Activated CD8-positive, alpha-beta T cell treated with anti-CD3 and anti-CD28 coated beads, Interleukin-2, amount 10 ng/mL, durations not matched to agents 7 days and 5 days (primary cell): ENCODE results near the gene DRC1. TPM values are rescaled to one million over a fixed set of nuclear protein-coding genes. Genes with fewer than 3 reads are reported as not detected.

Experiments
- total RNA-seq, 2 experiments: library from RNA; stranded (reverse); gene quantifications; one replicate each; pipeline ENCODE4 v1.2.3, GENCODE V29; 2021

Gene DRC1
- total RNA-seq, 2 experiments from 2014 or later: not detected

Other genes starting within 250 kb of the DRC1 start
- gene GAREM2, start 228.8 kb upstream of the DRC1 start, total RNA-seq: 1 to 10 TPM; 2.8 to 5.5 TPM
- gene HADHA, start 157.3 kb upstream of the DRC1 start, total RNA-seq: 100 to 1,000 TPM; 119 to 124 TPM
- 10 to 100 TPM; 59.1 to 63.5 TPM for gene HADHB, start 157.0 kb upstream of the DRC1 start, total RNA-seq
- 10 to 100 TPM; 36.8 to 37.6 TPM for gene SELENOI, start 55.8 kb upstream of the DRC1 start, total RNA-seq
- gene ADGRF3, start 55.1 kb upstream of the DRC1 start, total RNA-seq: 1 to 10 TPM; 5.8 TPM
- gene OTOF, start 76.2 kb downstream of the DRC1 start, total RNA-seq: 10 to 100 TPM; 17.2 to 19.9 TPM
- gene CIB4, start 239.4 kb downstream of the DRC1 start, total RNA-seq: not detected